ENCODE results near the gene USP2.

The USP2 gene

GRCh38 chr11:119362741-119363080 is 18.8 kb downstream of the USP2 start:
- DNase-seq = no peak

- DNase-seq = no peak
Measured at GRCh38 chr11:119361941-119362725, 19.4 kb downstream of the USP2 start.

- peak; percentile 60 for DNase-seq
Measured at GRCh38 chr11:119361056-119361787, 20.3 kb downstream of the USP2 start.

GRCh38 chr11:119359365-119360214 is 21.9 kb downstream of the USP2 start:
- DNase-seq = no peak

- DNase-seq = no peak
Measured at GRCh38 chr11:119357074-119357473, 24.4 kb downstream of the USP2 start.

GRCh38 chr11:119356349-119357031 is 25.0 kb downstream of the USP2 start:
- DNase-seq = peak; percentile 91

- DNase-seq = no peak
Measured at GRCh38 chr11:119355091-119355843, 26.2 kb downstream of the USP2 start.

- DNase-seq = no peak
Measured at GRCh38 chr11:119352857-119353260, 28.6 kb downstream of the USP2 start.

- DNase-seq = no peak
Measured at GRCh38 chr11:119351232-119351631, 30.3 kb downstream of the USP2 start.

- no peak for DNase-seq
Measured at GRCh38 chr11:119350302-119350701, 31.2 kb downstream of the USP2 start.

GRCh38 chr11:119347940-119348605 is 33.4 kb downstream of the USP2 start:
- no peak for DNase-seq

- no peak for DNase-seq
Measured at GRCh38 chr11:119347242-119347641, 34.2 kb downstream of the USP2 start.

- DNase-seq = no peak
Measured at GRCh38 chr11:119346605-119347004, 34.9 kb downstream of the USP2 start, which contains the start of gene MFRP. MFRP (minus strand) TSS chr11:119346705; CDS start chr11:119346513, 192 bp downstream.

- no peak for DNase-seq
Measured at GRCh38 chr11:119345685-119346084, 35.8 kb downstream of the USP2 start.

GRCh38 chr11:119344291-119345010 is 37.0 kb downstream of the USP2 start:
- DNase-seq = no peak

- no peak for DNase-seq
Measured at GRCh38 chr11:119343726-119344125, 37.8 kb downstream of the USP2 start.

- DNase-seq = no peak
Measured at GRCh38 chr11:119342362-119343130, 38.9 kb downstream of the USP2 start.

GRCh38 chr11:119342023-119342300 is 39.5 kb downstream of the USP2 start:
- no peak for DNase-seq

- DNase-seq = no peak
Measured at GRCh38 chr11:119341222-119342022, 40.1 kb downstream of the USP2 start.

All from OCI-M1 (cell line).